Measurements from ENCODE around the gene FGD1.
"Not testable (repeated sequence)": the region's sequence is repeated elsewhere in the genome, so short reads cannot be mapped to it uniquely, and the experiment has no call there.

FGD1 gene

GRCh38 chrX:54495814-54496516, at the start of gene FGD1:
Gene FGD1, minus strand, starts transcription at chrX:54496234. Its CDS starts 802 bp downstream, at chrX:54495432.
- peak; percentile 43 for DNase-seq

DNA sequence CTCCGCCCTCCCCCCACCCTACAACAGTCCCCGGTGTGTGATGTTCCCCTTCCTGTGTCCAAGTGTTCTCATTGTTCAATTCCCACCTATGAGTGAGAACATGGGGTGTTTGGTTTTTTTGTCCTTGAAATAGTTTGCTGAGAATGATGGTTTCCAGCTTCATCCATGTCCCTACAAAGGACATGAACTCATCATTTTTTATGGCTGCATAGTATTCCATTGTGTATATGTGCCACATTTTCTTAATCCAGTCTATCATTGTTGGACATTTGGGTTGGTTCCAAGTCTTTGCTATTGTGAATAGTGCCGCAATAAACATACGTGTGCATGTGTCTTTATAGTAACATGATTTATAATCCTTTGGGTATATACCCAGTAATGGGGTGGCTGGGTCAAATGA, 46.2 kb upstream of the FGD1 start:
- not testable (repeated sequence) for DNase-seq

DNA sequence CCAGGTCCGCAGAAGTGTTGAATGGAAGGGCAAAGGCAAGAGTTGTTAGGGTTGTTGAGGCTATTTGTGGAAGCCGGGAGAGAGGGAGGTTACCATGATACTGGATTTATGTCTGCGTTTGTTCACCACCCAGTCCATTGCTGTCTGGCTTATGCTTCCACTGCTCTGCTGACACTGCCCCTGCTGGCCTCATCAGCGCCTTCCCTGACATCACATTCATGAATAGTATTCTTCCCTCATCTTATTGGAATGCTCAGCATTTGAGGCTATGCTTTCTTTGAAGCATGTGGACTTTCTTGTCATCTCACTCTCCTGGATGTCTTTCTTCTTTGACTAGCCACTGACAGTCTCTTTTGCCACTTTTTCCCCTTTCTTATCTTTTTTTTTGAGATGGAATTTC, 44.3 kb upstream of the FGD1 start:
- no peak for DNase-seq

- DNase-seq = no peak
Observed at GRCh38 chrX:54534271-54534670, 38.2 kb upstream of the FGD1 start.

DNA sequence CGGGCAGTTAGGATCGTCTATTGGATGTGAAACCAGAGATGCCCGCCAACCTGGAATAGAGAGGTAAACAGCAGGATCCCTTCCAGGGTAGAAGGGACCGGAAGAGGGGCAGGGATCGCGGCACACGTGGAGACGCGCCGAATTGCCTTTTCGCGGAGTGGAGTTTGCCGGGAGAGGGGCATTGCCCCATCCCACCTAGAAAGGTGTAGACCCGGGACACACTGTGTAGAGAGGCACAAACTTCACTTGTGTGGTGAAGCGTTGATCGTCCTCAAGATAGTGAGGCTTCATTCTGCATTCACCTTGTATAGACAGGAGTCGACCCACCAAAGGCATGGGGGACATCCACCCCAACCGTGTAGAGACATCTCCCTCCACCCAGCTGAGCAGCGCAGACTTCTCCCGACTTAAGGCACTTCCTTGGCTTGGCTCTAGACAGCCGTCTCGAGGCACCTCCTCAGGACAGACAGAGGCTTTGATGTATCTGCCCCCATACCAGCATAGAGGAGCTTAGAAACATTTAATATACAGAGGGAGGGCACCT, 34.4 kb upstream of the FGD1 start:
- no peak for DNase-seq

DNA sequence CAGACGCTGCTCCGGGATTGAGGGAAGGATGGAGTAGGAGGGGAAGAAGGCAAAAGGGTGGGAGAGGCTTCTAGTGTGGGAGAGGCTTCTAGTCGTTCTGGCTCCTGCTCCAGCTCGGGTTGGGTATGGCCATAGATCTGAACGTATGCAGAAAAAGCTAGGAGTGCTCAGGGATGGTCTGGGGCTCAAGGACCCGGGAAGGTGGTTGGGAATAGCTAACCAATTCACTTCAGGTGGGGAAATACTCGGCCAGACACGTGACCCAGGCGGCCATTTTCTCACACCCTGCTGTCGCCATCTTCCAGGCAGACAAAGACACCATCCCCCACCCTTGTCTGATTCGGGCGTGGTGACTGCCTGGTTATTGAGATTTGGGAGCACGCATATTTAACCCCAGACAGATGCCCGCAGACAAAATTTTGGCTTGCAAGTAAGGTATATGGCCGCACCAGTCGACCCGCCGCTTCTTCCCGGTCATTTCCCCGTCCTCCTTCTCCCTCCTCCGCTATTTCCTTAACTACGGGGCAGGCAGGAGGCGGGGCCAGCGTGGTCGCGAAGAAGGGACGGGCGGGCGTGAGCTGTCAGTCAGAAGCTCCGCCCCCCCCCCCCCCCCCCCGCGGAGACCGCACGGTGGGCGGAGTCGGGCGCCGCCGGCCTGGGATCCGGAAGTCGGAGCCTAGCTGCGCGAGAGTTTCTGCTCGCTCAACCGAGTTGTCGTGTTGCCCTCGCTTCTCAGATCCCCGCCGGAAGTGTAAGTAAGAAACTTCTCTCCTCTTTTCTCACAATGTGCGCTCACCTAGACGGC, 33.7 kb upstream of the FGD1 start, which contains the start of gene GNL3L:
Gene GNL3L (plus strand): TSS at position 668 of the 805 bp plus-strand sequence. CDS start 2,348 bp downstream, outside the sequence.
- DNase-seq = peak; percentile 86

- DNase-seq = peak; percentile 48
Observed at GRCh38 chrX:54529151-54529550, 33.1 kb upstream of the FGD1 start.

GRCh38 chrX:54509400-54509799, 13.4 kb upstream of the FGD1 start:
- DNase-seq = no peak

DNA sequence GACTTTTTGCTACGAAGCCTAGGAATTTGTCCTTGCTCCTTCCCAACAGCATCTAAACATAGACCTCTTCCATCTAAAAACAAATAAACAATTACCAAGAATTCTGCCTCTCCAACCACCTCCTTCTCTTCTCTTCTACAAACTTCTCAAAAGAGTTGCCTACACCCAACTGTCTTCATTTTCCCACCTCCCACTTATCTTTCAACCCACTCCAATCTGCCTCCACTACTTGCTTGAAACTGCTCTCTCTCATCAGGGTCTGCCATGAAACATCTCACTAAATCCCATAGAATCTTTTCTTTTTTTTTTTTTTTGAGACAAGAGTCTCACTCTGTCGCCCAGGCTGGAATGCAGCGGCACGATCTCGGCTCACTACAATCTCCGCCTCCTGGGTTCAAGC, 902 bp upstream of the FGD1 start:
- no peak for DNase-seq

- no peak for DNase-seq
Observed at GRCh38 chrX:54496517-54496852, 451 bp upstream of the FGD1 start.

- no peak for DNase-seq
Observed at GRCh38 chrX:54494989-54495813, 833 bp downstream of the FGD1 start.

GRCh38 chrX:54494166-54494988, 1.7 kb downstream of the FGD1 start:
- DNase-seq = no peak

GRCh38 chrX:54492340-54492739, 3.7 kb downstream of the FGD1 start:
- no peak for DNase-seq

DNA sequence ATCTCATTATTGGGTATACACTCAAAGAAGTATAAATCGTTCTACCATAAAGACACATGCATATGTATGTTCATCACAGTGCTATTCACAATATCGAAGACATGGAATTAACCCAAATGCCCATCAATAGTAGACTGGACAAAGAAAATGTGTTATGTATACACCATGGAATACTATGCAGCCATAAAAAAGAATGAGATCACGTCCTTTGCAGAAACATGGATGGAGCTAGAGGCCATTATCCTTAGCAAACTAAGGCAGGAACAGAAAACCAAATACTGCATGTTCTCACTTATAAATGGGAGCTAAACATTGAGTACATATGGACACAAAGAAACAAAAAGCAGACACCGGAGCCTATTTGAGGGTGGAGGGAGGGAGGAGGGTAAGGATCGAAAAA, 6.2 kb downstream of the FGD1 start:
- not testable (repeated sequence) for DNase-seq

- DNase-seq = no peak
Observed at GRCh38 chrX:54484666-54485065, 11.4 kb downstream of the FGD1 start.

DNA sequence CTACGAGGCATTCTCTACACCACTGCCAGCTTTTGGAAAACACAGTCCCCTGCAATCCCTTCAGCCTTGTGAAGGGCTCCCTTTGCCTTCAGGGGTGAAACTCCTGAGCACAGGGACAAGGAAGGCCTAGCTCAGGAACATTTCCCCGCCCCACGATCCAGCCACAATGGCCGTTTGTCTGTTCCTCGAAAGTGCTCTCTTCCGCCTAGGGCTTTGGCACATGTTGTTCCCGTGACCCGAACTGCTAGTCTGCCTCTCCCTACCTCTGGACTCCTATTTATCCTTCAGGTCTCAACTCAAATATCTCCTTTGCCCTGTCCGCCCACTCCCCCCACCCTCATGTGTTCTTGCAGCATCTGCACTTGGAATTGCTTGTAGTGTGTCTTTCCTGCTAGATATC, 12.1 kb downstream of the FGD1 start:
- DNase-seq = no peak

DNA sequence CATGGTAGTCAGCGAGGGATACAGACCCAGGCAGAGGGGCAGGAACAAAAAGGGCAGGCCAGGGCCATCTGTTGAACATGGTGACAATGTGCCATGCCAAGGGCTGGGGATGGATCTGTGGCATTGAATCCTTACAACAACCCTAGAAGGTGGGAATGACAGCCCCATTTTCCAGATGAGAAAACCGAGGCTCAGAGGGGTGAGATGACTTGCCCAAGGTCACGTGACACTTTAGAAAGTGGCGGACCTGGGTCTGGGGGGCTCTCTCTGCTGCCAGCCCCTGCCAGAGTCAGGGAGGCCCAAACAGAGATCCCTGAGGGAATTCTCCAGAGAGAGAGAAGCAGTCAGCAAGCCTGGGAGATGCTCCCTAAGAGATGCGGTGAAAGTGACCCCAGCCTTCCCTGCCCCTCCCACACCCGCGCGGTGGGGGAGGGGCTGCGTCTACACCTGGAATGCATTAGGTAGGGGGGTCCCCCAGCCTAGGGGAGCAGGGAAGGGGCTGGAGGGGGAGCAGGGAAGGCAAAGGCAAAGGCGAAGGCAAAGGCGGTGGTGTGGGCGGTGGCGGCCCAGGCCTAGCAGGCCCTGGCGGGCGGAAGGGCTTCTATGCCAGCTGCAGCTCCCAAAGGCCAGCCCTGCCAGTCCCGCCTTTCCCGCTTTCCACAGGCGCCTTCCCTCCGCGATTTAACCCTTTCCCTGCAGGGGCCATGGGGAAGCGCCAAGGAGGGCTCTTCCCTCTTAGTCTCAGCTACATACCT, 13.0 kb downstream of the FGD1 start:
- no peak for DNase-seq

DNA sequence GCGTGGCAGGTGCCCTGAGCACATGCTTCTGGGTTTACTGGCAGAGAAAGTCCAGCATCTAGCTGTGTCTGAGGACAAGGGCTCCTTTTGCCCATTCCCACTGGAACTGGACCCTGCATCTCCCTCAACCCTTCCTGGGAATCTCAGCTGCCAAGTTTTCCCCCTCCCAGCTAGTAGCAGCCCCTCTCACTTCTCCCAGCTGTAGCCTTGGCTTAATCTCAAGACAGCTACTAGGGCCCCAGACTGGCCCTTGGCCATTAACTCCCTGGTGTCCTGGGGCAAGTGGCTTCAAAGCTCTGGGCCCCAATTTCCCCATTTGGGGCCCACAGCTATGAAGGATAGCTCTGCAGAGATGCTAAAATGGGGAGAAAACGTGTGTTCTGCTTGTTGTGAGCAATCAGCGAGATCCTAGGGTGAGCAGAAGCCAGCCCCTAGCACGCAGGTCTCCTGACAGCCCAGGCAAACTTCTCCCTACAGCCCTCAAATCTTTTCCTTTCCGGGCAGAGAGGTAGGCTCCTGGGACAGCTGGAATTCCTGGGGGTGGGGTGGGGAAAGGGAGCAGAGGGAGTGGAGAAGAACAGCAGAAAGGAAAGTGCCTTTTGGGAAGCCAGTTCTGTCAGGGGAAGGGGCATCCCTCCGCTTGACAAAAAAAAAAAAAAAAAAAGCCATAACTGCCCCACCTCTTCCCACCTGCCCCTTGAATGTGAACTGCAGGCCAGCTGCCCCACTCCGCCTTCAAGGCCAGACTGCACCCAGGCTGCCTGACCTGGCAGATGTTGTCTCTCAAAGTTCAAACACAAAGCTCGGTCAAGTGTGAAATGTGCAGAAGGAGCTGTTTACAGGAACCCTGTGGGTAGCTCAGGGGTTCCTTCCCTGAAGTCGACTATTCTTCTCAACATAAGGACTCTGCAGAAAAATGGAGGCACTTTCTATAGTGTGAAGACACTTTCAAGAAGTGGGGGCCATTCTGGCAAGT, 16.6 kb downstream of the FGD1 start:
- peak; percentile 79 for DNase-seq

- no peak for DNase-seq
Observed at GRCh38 chrX:54473993-54474859, 21.8 kb downstream of the FGD1 start.

Data from NCI-H2171 treated with DMSO at 0.1 percent for 48 hours (cell line).